ENCODE measurements around the gene KCNJ14. TPM values are rescaled to one million over a fixed set of nuclear protein-coding genes. Genes with fewer than 3 reads are reported as not detected.
A peak's percentile ranks its signal among the peaks of the same experiment; 100 is the strongest.

Gene KCNJ14
- total and polyA plus RNA-seq, 2 of the 8 experiments (the other 6 are each of a cell fraction or from before 2014, with no cell fraction given), result 0.45 to 0.89 TPM

GRCh38 chr19:48480558-48481500, 25.5 kb downstream of the KCNJ14 start:
- POLR2A ChIA-PET (ENCODE audit: partially characterized antibody), result interaction anchor here (0.9 to 11.4 kb wide), 19 partner anchors 8 to 165 kb away, joined by 3 to 176 read pairs (median 6); partner anchors contain the start of gene FAM83E
- H3K4me3 ChIP-seq (ENCODE audit: extremely low read depth in 1 of 4, insufficient read depth in 2 of 4, low read depth in 3 of 4, low read length in 4 of 4), result peak overlapping the region in 1 of 4 experiments; percentile 29; a peak in 1 of 8 replicates

More at GRCh38 chr19:48480558-48481500, 25.5 kb downstream of the KCNJ14 start:
- Histone ChIP-seq H3K4ac (replicated peaks; ENCODE audit: insufficient read length, low read depth, low read length) (no peak overlapping the region), H3K56ac (replicated peaks; ENCODE audit: insufficient read length, low read depth, low read length) (no peak overlapping the region), H2BK120ac (replicated peaks; ENCODE audit: low read depth, low read length) (no peak overlapping the region), H3K4me2 (ENCODE audit: insufficient read depth in 1 of 2, low read depth in 2 of 2, low read length in 2 of 2) (peak overlapping the region in 1 of 2 experiments; percentile 47; a peak in 1 of 4 replicates), H2BK5ac (ENCODE audit: low read depth, low read length) (no peak overlapping the region), H3K27me3 (replicated peaks in 1 of 4; ENCODE audit: control insufficient read depth in 3 of 4, extremely low read depth in 1 of 4, insufficient read depth in 3 of 4, low read length in 3 of 4) (no peaks in the 10 kb centered on the region; a peak in 1 of 7 replicates), H3K23me2 (ENCODE audit: low read depth, low read length) (peaks cover 2% of the 10 kb centered on the region; the same call in 1 of the 2 replicates), H2BK20ac (ENCODE audit: low read length) (no peak overlapping the region), H3K27ac (ENCODE audit: low read depth, low read length) (no peak overlapping the region), H3K36me3 (ENCODE audit: control insufficient read depth in 2 of 4, insufficient read depth in 4 of 4, low read length in 3 of 4) (peaks cover 4 to 35% (median 20%) of the 10 kb centered on the region in 4 experiments; a peak in 7 of 8 replicates), H3K18ac (ENCODE audit: extremely low read depth, low read length) (no peak overlapping the region), H4K91ac (replicated peaks; ENCODE audit: insufficient read length, low read length) (no peak overlapping the region), H3K4me1 (replicated peaks in 1 of 4; ENCODE audit: control insufficient read depth in 3 of 4, insufficient read depth in 4 of 4, low read length in 3 of 4) (peaks cover 0 to 1% (median 0%) of the 10 kb centered on the region in 4 experiments; a peak in 1 of 7 replicates), H3K79me1 (ENCODE audit: low read depth, low read length) (no peaks in the 10 kb centered on the region), H3K23ac (ENCODE audit: insufficient read length) (no peak overlapping the region), H3K79me2 (ENCODE audit: control insufficient read depth in 1 of 2, insufficient read depth in 2 of 2, low read length in 2 of 2) (no peaks in the 10 kb centered on the region), H2AFZ (ENCODE audit: low read length) (no peak overlapping the region), H2BK12ac (ENCODE audit: low read depth, low read length) (no peak overlapping the region), H4K8ac (ENCODE audit: extremely low read depth, insufficient read depth, low read length) (peak overlapping the region; percentile 36; the same call in 1 of the 2 replicates), H3K9ac (replicated peaks in 1 of 4; ENCODE audit: extremely low read depth in 1 of 4, low read depth in 3 of 4, low read length in 3 of 4) (no peak overlapping the region), H3K14ac (ENCODE audit: insufficient read length) (no peak overlapping the region), H4K5ac (ENCODE audit: insufficient read length, low read depth, low read length) (no peak overlapping the region), H2AK5ac (ENCODE audit: low read depth, low read length) (no peak overlapping the region), H3K9me3 (ENCODE audit: insufficient read depth in 2 of 2, low read depth in 1 of 2, low read length in 1 of 2) (no peaks in the 10 kb centered on the region), H4K20me1 (replicated peaks in 1 of 2; ENCODE audit: control insufficient read depth in 1 of 2, insufficient read depth in 2 of 2, low read length in 2 of 2) (peaks cover 5% of the 10 kb centered on the region in 2 experiments), H2BK15ac (ENCODE audit: low read length) (no peak overlapping the region)
- no peak for FAIRE-seq
- TF ChIP-seq TBP (IDR thresholded peaks at IDR 0.05; ENCODE audit: low read depth, low read length) (no peak), POLR2AphosphoS5 (IDR thresholded peaks at IDR 0.05; ENCODE audit: low read depth, low read length) (peak; percentile 41; the same call in 1 of the 2 replicates)
- CTCF ChIA-PET (ENCODE audit: partially characterized antibody), result interaction anchor here (0.5 to 3.4 kb wide), 9 partner anchors 9 to 421 kb away, joined by 3 to 18 read pairs (median 3); no protein-coding TSS in a partner anchor
- WGBS, 2 experiments (ENCODE audit: extremely low coverage in 1 of 2, insufficient coverage in 1 of 2, insufficient read length in 1 of 2, insufficient replicate concordance in 2 of 2, low coverage in 1 of 2, low lambda C conversion rate in 2 of 2, missing lambda C conversion rate in 1 of 2), result 93% methylated on average over 52 of the region's 52 CpGs; no CpG with 5 or more reads in 1 of the 2 experiments
- no peak for DNase-seq (ENCODE audit: low read depth in 1 of 2, low spot score in 2 of 2)

Measured in H1 (cell line).